Memory B cell (primary cell): ENCODE data around the gene HNRNPUL2.
"Not testable (repeated sequence)": the region's sequence is repeated elsewhere in the genome, so short reads cannot be mapped to it uniquely, and the experiment has no call there.

ENCODE experiments used
- ATAC-seq: fragments of 150-1000 bp; cut with Tn5 transposase; 2 replicates; pipeline ENCODE4 v1.10.0; 2021; ENCODE audit warnings: low read depth, mild to moderate bottlenecking, moderate library complexity
- DNase-seq, 2 donors: peaks; one replicate each; pipeline ENCODE4 v3.0.0; 2022; ENCODE audit warnings: low spot score in 2 of 2
- H3K27ac Mint-ChIP-seq: one replicate; pipeline ENCODE4 v1.8.0; 2022; ENCODE audit warnings: mild to moderate bottlenecking, moderate library complexity, mixed read lengths
- H3K27me3 Mint-ChIP-seq: one replicate; pipeline ENCODE4 v1.8.0; 2022; ENCODE audit warnings: mixed read lengths
- H3K36me3 Mint-ChIP-seq: one replicate; pipeline ENCODE4 v1.8.0; 2022; ENCODE audit warnings: mild to moderate bottlenecking, mixed read lengths
- H3K4me1 Mint-ChIP-seq: one replicate; pipeline ENCODE4 v1.8.0; 2022; ENCODE audit warnings: mixed read lengths
- H3K4me3 Mint-ChIP-seq: one replicate; pipeline ENCODE4 v1.8.0; 2022; ENCODE audit warnings: mild to moderate bottlenecking, moderate library complexity, mixed read lengths
- H3K9me3 Mint-ChIP-seq: one replicate; pipeline ENCODE4 v1.8.0; 2022; ENCODE audit warnings: mixed read lengths

HNRNPUL2 gene

GRCh38 chr11:62702246-62702645 lies 25.0 kb downstream of the HNRNPUL2 start:
- Mint-ChIP-seq H3K4me3 (no peak overlapping the region), H3K27me3 (no peaks in the 10 kb centered on the region), H3K9me3 (no peaks in the 10 kb centered on the region), H3K4me1 (peaks cover 17% of the 10 kb centered on the region), H3K36me3 (peaks cover 2% of the 10 kb centered on the region), H3K27ac (no peak overlapping the region)
- ATAC-seq (no peak), DNase-seq (no peak)

DNA sequence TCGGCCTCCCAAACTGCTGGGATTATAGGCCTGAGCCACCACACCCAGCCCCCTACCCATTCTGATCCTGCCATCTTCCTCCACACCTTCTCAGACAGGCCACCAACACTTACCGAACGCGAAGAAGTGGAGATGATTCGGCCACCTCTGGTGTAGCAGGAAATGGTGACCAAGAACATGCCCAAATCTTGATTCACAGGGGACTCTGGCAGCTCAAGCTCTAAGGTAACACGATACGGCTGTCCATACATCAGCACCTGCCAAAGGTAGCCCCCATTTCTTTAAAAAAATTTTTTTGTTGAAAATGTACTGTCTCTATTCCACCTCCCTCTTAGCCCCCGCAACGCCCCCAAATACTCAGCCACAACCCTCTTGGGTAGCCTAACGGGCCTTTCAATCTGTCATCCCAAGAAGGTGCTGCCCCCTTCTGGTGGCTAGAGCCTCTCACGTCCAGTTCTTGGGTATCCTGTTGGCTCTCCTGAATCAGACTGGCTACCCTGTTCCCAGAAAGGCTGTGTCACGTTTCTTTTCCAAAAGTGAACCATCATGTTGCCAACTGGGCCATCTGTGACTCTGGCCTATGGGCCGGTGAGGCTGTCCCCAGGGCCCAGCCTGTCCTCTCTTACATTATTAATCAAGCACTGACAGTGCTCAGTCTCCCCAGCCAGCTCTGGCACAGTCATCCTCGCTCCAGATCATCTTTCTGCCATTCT lies 32.6 kb downstream of the HNRNPUL2 start:
- peak; percentile 96 for ATAC-seq
- no peaks in the 10 kb centered on the region for H3K9me3 Mint-ChIP-seq
- no peaks in the 10 kb centered on the region for H3K27me3 Mint-ChIP-seq
- no peak overlapping the region for H3K4me3 Mint-ChIP-seq
- peaks cover 14% of the 10 kb centered on the region for H3K36me3 Mint-ChIP-seq
- H3K4me1 Mint-ChIP-seq, result peaks cover 8% of the 10 kb centered on the region
- no peak overlapping the region for H3K27ac Mint-ChIP-seq
- DNase-seq, result peak; percentile 71 to 79

- not testable (repeated sequence) for DNase-seq, ATAC-seq, H3K27ac Mint-ChIP-seq, H3K4me1 Mint-ChIP-seq, H3K9me3 Mint-ChIP-seq, H3K27me3 Mint-ChIP-seq, H3K4me3 Mint-ChIP-seq
- H3K36me3 Mint-ChIP-seq, result peaks cover 14% of the 10 kb centered on the region
These were observed 33.6 kb downstream of the HNRNPUL2 start for GRCh38 chr11:62693624-62694023.

GRCh38 chr11:62689421-62690183 lies 37.7 kb downstream of the HNRNPUL2 start, which contains the start of gene LRRN4CL:
Gene LRRN4CL (minus strand): TSS chr11:62689530. CDS start chr11:62688508, 1,022 bp downstream.
- Mint-ChIP-seq H3K27me3 (peaks cover 3% of the 10 kb centered on the region), H3K9me3 (no peaks in the 10 kb centered on the region), H3K4me3 (no peak within 1 kb of the TSS), H3K27ac (no peak within 1 kb of the TSS), H3K36me3 (peaks cover 11% of the 10 kb centered on the region), H3K4me1 (peaks cover 1% of the 10 kb centered on the region)
- DNase-seq (no peak), ATAC-seq (no peak)

GRCh38 chr11:62688491-62688890 lies 38.8 kb downstream of the HNRNPUL2 start:
- ATAC-seq (no peak), DNase-seq (no peak)
- H3K27ac Mint-ChIP-seq, result no peak overlapping the region
- no peak overlapping the region for H3K4me3 Mint-ChIP-seq
- H3K27me3 Mint-ChIP-seq, result peaks cover 3% of the 10 kb centered on the region
- no peaks in the 10 kb centered on the region for H3K4me1 Mint-ChIP-seq
- H3K9me3 Mint-ChIP-seq, result no peaks in the 10 kb centered on the region
- H3K36me3 Mint-ChIP-seq, result peaks cover 11% of the 10 kb centered on the region

GRCh38 chr11:62687508-62688396 lies 39.5 kb downstream of the HNRNPUL2 start:
- peaks cover 3% of the 10 kb centered on the region for H3K27me3 Mint-ChIP-seq
- no peak for DNase-seq
- no peak overlapping the region for H3K27ac Mint-ChIP-seq
- peaks cover 8% of the 10 kb centered on the region for H3K36me3 Mint-ChIP-seq
- ATAC-seq, result no peak
- H3K4me3 Mint-ChIP-seq, result no peak overlapping the region
- no peaks in the 10 kb centered on the region for H3K4me1 Mint-ChIP-seq
- no peaks in the 10 kb centered on the region for H3K9me3 Mint-ChIP-seq

DNA sequence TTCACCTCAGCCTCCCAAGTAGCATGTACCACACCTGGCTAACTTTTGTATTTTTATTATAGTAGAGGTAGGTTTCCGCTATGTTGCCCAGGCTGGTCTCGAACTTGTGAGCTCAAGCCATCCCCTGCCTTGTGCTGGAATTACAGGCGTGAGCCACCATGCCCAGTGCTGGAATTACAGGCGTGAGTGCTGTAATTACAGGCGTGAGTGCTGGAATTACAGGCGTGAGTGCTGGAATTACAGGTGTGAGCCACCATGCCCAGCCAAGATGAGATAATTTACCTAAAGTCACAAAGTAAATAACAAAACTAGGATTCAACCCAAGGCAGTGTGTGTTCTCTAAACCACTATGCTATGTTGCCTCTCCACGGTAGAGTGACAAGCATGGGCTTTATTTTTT lies 44.7 kb downstream of the HNRNPUL2 start:
- Mint-ChIP-seq H3K27ac (no peak overlapping the region), H3K9me3 (no peaks in the 10 kb centered on the region), H3K4me1 (peaks cover 16% of the 10 kb centered on the region), H3K4me3 (no peak overlapping the region), H3K27me3 (no peaks in the 10 kb centered on the region), H3K36me3 (peaks cover 4% of the 10 kb centered on the region)
- ATAC-seq (no peak), DNase-seq (no peak)

- Mint-ChIP-seq H3K4me3 (peak overlapping the region; percentile 65), H3K9me3 (no peaks in the 10 kb centered on the region), H3K27me3 (no peaks in the 10 kb centered on the region), H3K4me1 (peaks cover 24% of the 10 kb centered on the region), H3K27ac (peak overlapping the region; percentile 58), H3K36me3 (peaks cover 9% of the 10 kb centered on the region)
- peak; percentile 27 to 50 for DNase-seq
- peak; percentile 64 for ATAC-seq
These were observed 46.4 kb downstream of the HNRNPUL2 start for GRCh38 chr11:62680825-62681240.

DNA sequence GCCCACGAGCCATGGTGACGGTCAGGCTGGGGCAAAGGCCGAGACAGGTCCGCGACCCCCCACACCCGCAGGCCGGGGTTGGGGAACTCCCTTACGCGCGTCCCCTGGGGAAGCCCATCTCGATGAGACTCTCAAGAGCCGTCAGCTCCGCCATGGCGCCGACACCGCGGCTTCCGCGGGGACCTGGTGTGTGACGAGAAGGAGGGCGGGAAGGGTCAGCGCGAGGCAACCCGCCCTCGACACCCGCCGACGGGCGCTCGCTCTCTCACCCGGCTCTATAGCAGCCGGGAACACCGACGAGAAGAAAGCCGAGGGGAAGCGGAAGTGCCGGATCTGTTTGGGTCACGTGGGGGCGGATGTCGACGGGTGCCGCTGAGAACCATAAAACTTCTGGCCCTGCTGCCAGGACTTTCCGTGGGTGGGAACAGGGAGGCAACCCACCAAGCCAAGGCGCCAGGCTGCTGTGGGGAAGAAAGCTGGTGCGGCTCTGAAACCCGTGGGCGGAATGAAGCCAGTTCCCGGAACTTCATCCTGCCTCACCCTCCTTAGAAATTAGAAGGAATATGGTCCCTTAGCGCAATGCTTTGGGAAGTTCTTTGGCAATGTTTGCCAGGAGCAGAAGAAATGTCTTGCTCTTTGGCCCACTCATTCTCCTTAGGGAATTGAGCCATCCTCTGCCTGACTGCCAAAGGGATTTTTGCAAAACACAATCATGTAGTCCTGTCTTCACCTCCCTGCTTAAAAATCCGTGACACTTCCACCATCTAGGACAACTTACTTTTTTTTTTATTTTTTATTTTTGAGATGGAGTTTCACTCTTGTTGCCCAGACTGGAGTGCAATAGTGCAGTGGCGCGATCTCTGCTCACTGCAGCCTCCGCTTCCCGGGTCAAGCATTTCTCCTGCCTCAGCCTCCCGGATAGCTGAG lies 48.2 kb downstream of the HNRNPUL2 start, which contains the start of gene UBXN1:
Gene UBXN1, minus strand, starts transcription at position 304 of the 927 bp plus-strand sequence. Its CDS starts 150 bp downstream, at position 154.
- no peaks in the 10 kb centered on the region for H3K9me3 Mint-ChIP-seq
- peak; percentile 76 to 79 for DNase-seq
- peak within 1 kb of the TSS; percentile 97 for H3K27ac Mint-ChIP-seq
- H3K4me1 Mint-ChIP-seq, result peaks cover 27% of the 10 kb centered on the region
- peak; percentile 85 for ATAC-seq
- H3K36me3 Mint-ChIP-seq, result peaks cover 11% of the 10 kb centered on the region
- H3K27me3 Mint-ChIP-seq, result no peaks in the 10 kb centered on the region
- peak within 1 kb of the TSS; percentile 83 for H3K4me3 Mint-ChIP-seq

- H3K9me3 Mint-ChIP-seq, result no peaks in the 10 kb centered on the region
- no peak for DNase-seq
- H3K36me3 Mint-ChIP-seq, result peaks cover 11% of the 10 kb centered on the region
- H3K4me1 Mint-ChIP-seq, result peaks cover 27% of the 10 kb centered on the region
- ATAC-seq, result no peak
- H3K27ac Mint-ChIP-seq, result peak overlapping the region; percentile 97
- H3K27me3 Mint-ChIP-seq, result no peaks in the 10 kb centered on the region
- H3K4me3 Mint-ChIP-seq, result peak overlapping the region; percentile 83
These were observed 48.9 kb downstream of the HNRNPUL2 start for GRCh38 chr11:62678433-62678769.

- Mint-ChIP-seq H3K27ac (peak overlapping the region; percentile 97), H3K4me1 (peaks cover 27% of the 10 kb centered on the region), H3K9me3 (no peaks in the 10 kb centered on the region), H3K4me3 (peak overlapping the region; percentile 83), H3K27me3 (no peaks in the 10 kb centered on the region), H3K36me3 (peaks cover 11% of the 10 kb centered on the region)
- ATAC-seq (no peak), DNase-seq (no peak)
These were observed 49.5 kb downstream of the HNRNPUL2 start for GRCh38 chr11:62677714-62678113.

GRCh38 chr11:62677156-62677555 lies 50.1 kb downstream of the HNRNPUL2 start:
- no peak for ATAC-seq
- no peak for DNase-seq
- H3K4me1 Mint-ChIP-seq, result peaks cover 29% of the 10 kb centered on the region
- H3K9me3 Mint-ChIP-seq, result no peaks in the 10 kb centered on the region
- H3K36me3 Mint-ChIP-seq, result peaks cover 11% of the 10 kb centered on the region
- H3K27ac Mint-ChIP-seq, result peak overlapping the region; percentile 97
- peak overlapping the region; percentile 83 for H3K4me3 Mint-ChIP-seq
- H3K27me3 Mint-ChIP-seq, result no peaks in the 10 kb centered on the region

DNA sequence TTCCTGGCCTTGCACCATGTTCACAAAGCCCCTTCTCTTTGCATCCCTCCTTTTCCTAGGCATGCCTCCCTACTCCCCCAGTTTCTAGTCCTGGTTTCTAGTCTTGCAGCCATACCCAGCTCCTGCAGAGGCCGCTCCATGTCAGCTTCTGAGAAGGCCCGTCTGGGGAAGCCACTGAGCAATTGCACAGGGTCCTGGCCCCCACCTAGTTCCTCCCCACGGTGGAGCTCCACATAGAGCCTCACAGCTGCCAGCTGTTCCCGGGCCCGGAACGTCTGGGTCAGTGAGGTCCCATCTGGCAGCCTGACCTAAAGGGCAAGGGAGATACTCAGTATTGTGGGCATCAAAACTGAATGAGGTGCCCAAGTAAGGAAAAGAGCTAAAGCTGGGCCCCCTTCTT lies 50.6 kb downstream of the HNRNPUL2 start:
- Mint-ChIP-seq H3K27me3 (no peaks in the 10 kb centered on the region), H3K27ac (peak overlapping the region; percentile 97), H3K36me3 (peaks cover 11% of the 10 kb centered on the region), H3K9me3 (no peaks in the 10 kb centered on the region), H3K4me1 (peaks cover 30% of the 10 kb centered on the region), H3K4me3 (no peak overlapping the region)
- no peak for ATAC-seq
- DNase-seq, result no peak
